OCI-LY7 (cell line): ENCODE data around the gene KLHDC8A.

Experiments used
- CTCF ChIP-seq: fragments of 200-600 bp; sonication (generic); conservative IDR thresholded peaks from 2 replicates; pipeline ENCODE4 v1.5.1; 2014; ENCODE audit warnings: mild to moderate bottlenecking, antibody characterized with exemption, low read length, moderate library complexity, mixed read lengths
- EZH2phosphoT487 ChIP-seq: fragments of 200-600 bp; sonication (generic); IDR thresholded peaks from 2 replicates; pipeline ENCODE4 v1.6.1; 2018; ENCODE audit warnings: low read depth, borderline replicate concordance, mild to moderate bottlenecking, mixed run types, antibody characterized with exemption, low read length, moderate library complexity, mixed read lengths

- TF ChIP-seq CTCF, result no peak
- no peak for TF ChIP-seq EZH2phosphoT487
Observed at GRCh38 chr1:205301205-205301821, 55.4 kb downstream of the KLHDC8A start.
